Sigmoid colon (tissue), 7 donors: ENCODE measurements around the gene PAX5. TPM values are rescaled to one million over a fixed set of nuclear protein-coding genes. Genes with fewer than 3 reads are reported as not detected.
A peak's percentile ranks its signal among the peaks of the same experiment; 100 is the strongest.

Experiments
- DNase-seq: peaks from one replicate; pipeline ENCODE4 v3.0.0-alpha.2; 2019
- H3K27ac ChIP-seq, 4 donors: fragments of 200-600 bp; sonication (generic); one replicate each; pipeline ENCODE4 v1.5.1; 2016 to 2019; ENCODE audit warnings: mild to moderate bottlenecking in 1 of 4
- H3K27me3 ChIP-seq, 3 donors: fragments of 200-600 bp; sonication (generic); one replicate each; pipeline ENCODE4 v1.5.1; 2019; ENCODE audit warnings: mild to moderate bottlenecking in 1 of 3
- H3K36me3 ChIP-seq, 4 donors: fragments of 200-600 bp; sonication (generic); one replicate each; pipeline ENCODE4 v1.5.1; 2016 to 2019
- H3K4me1 ChIP-seq, 4 donors: fragments of 200-600 bp; sonication (generic); one replicate each; pipeline ENCODE4 v1.5.1; 2017 to 2019
- H3K4me3 ChIP-seq, 4 donors: fragments of 200-600 bp; sonication (generic); one replicate each; pipeline ENCODE4 v1.5.1; 2017 to 2019; ENCODE audit warnings: mild to moderate bottlenecking in 2 of 4, moderate library complexity in 1 of 4
- H3K9me3 ChIP-seq, 4 donors: fragments of 200-600 bp in 3 of 4; sonication (generic) in 3 of 4; one replicate each; pipeline versions ENCODE4 v1.5.1 to v1.6.1; 2013 to 2019
- EP300 ChIP-seq, 4 donors: sonication (generic); formaldehyde crosslinking; IDR thresholded peaks; one replicate each; pipeline ENCODE4 v1.6.1; 2017; ENCODE audit warnings: antibody characterized with exemption in 4 of 4
- POLR2A ChIP-seq, 2 donors: fragments of 450-650 bp; IDR thresholded peaks; one replicate each; pipeline ENCODE4 v1.6.1; 2016; ENCODE audit warnings: antibody characterized with exemption in 2 of 2, mild to moderate bottlenecking in 2 of 2, moderate library complexity in 2 of 2
- POLR2AphosphoS5 ChIP-seq, 4 donors: sonication (generic); formaldehyde crosslinking; IDR thresholded peaks; one replicate each; pipeline ENCODE4 v1.6.1; 2017; ENCODE audit warnings: antibody characterized with exemption in 4 of 4
- WGBS, 2 donors: extraction: QIAGEN DNeasy Blood & Tissue Kit; methylation state at CpG; one replicate each; pipeline ENCODE4 v1.1.7; 2013; 5-methylcytosine and 5-hydroxymethylcytosine counted together
- intact Hi-C: fragments of 100-400 bp; cut with DNase I; formaldehyde crosslinking; loops from one replicate; pipeline ENCODE4 v1.15.1; 2023
- polyA plus RNA-seq, 3 donors: library from polyadenylated mRNA; stranded (reverse); fragments of 200-250 nt; gene quantifications; one replicate each; pipeline ENCODE4 v1.2.3, GENCODE V29; 2013
- small RNA-seq, 3 donors: library from RNA; depleted of rRNA; stranded (forward); fragments of <200 nt; gene quantifications; one replicate each; pipeline ENCODE3, GENCODE V24; 2016
- total RNA-seq, 4 donors: library from RNA; depleted of rRNA; stranded (reverse); fragments of >200 nt; gene quantifications; one replicate each; pipeline ENCODE4 v1.1.0, GENCODE V29; 2016
- TF ChIP-seq, protein P1 (sequence below), 4 experiments: fragments of 450-650 bp in 3 of 4; fragments of 200-600 bp in 1 of 4; IDR thresholded peaks; one replicate each; pipeline ENCODE4 v1.5.1; 2016 to 2019; ENCODE audit warnings: antibody characterized with exemption in 4 of 4, mild to moderate bottlenecking in 3 of 4, moderate library complexity in 2 of 4
- donor health status: healthy with polysubstance abuse.
- donor health status: Bipolar disorder and iron deficiency.
- donor health status: healthy.

Gene PAX5
- total and polyA plus RNA-seq, 7 donors: under 0.01 to 20.1 (median 0.23) TPM; not detected in 4

DNA sequence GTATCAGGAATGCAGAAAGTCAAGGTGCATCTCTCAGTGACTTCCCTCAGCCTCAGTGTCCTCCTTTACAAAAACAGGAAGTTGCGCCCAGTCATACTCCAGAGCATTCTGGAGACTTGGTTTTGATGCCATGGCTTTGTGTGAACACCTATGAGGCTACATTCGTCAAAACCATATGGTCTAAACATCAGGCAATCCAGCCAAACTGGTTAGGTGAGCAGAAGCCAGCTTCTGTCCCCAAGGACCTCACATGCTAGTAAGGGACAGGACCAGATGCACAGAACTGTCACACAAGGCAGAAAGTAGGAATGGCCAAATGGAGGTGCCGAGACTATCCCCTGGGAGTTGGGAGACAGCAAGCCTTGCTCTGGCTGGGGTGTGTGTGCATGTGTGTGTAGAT, 244.2 kb downstream of the PAX5 start:
- intact Hi-C loops: no loop called here
- 38 to 53% methylated on average over 3 of the region's 3 CpGs for WGBS, 2 donors
- TF ChIP-seq, protein P1, sequence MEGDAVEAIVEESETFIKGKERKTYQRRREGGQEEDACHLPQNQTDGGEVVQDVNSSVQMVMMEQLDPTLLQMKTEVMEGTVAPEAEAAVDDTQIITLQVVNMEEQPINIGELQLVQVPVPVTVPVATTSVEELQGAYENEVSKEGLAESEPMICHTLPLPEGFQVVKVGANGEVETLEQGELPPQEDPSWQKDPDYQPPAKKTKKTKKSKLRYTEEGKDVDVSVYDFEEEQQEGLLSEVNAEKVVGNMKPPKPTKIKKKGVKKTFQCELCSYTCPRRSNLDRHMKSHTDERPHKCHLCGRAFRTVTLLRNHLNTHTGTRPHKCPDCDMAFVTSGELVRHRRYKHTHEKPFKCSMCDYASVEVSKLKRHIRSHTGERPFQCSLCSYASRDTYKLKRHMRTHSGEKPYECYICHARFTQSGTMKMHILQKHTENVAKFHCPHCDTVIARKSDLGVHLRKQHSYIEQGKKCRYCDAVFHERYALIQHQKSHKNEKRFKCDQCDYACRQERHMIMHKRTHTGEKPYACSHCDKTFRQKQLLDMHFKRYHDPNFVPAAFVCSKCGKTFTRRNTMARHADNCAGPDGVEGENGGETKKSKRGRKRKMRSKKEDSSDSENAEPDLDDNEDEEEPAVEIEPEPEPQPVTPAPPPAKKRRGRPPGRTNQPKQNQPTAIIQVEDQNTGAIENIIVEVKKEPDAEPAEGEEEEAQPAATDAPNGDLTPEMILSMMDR (IDR thresholded peaks at IDR 0.05): no peak
- TF ChIP-seq POLR2A (IDR thresholded peaks at IDR 0.05): no peak
- TF ChIP-seq POLR2AphosphoS5 (IDR thresholded peaks at IDR 0.05): no peak
- no peak for TF ChIP-seq EP300 (IDR thresholded peaks at IDR 0.05)

DNA sequence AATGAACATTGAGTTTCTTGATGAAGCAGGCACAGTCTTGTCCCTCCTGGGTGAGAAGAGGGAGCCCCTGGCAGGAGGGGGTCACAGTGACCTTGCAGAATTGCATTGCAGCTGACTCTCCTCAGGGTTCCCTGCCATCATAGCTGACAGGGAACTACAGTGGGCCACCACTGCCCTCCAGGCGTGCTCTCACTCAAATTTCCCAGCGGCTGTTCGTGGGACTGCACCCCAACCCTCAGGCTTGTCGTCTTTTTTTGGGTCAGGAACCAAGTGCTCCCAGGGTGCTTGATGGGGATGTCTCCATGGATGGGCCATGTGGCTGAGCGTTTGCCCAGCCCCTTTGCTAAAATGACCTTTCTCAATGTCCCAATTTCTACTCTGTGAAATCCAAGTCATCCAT, 245.5 kb downstream of the PAX5 start:
- no peak for DNase-seq
- Histone ChIP-seq H3K27ac (no peak overlapping the region), H3K36me3 (no peaks in the 10 kb centered on the region), H3K9me3 (peaks cover 0 to 6% (median 2%) of the 10 kb centered on the region in 4 donors), H3K27me3 (peaks cover 0 to 16% (median 14%) of the 10 kb centered on the region in 3 donors), H3K4me3 (no peak overlapping the region), H3K4me1 (no peaks in the 10 kb centered on the region)
- no peak for TF ChIP-seq POLR2AphosphoS5 (IDR thresholded peaks at IDR 0.05)
- TF ChIP-seq POLR2A (IDR thresholded peaks at IDR 0.05): no peak
- TF ChIP-seq EP300 (IDR thresholded peaks at IDR 0.05): no peak
- TF ChIP-seq, protein P1 (IDR thresholded peaks at IDR 0.05): peak in 1 of 4 experiments; percentile 15
- intact Hi-C loops: no loop called here
- 48 to 52% methylated on average over 5 of the region's 5 CpGs for WGBS, 2 donors

More for the DNA sequence above, 244.2 kb downstream of the PAX5 start:
- Histone ChIP-seq H3K4me3 (no peak overlapping the region), H3K27ac (no peak overlapping the region), H3K36me3 (no peaks in the 10 kb centered on the region), H3K4me1 (no peaks in the 10 kb centered on the region), H3K9me3 (peaks cover 0 to 8% (median 3%) of the 10 kb centered on the region in 4 donors), H3K27me3 (peaks cover 0 to 5% (median 2%) of the 10 kb centered on the region in 3 donors)
- no peak for DNase-seq

DNA sequence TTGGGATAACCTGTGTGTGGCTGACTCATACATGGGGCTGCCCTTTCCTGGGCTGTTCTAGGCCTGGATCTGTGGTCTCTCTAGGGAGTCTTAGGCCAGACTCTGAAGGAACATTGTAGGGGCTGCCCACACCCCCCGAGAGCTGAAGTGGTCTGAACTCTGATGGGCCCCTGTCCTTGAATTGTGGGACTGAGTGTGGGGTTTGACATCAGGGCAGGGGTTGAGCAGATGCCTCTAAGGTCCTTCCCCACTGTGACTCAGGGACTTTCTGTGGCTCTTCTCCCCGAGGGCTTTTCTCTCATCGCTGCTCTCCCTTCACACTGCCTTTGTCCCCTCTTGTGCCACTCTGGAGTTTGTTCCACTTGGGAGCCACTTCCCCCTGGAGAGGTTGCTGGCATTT, 246.4 kb downstream of the PAX5 start:
- H3K9me3 ChIP-seq: no peaks in the 10 kb centered on the region
- no peaks in the 10 kb centered on the region for H3K36me3 ChIP-seq
- no peaks in the 10 kb centered on the region for H3K4me1 ChIP-seq
- no peak overlapping the region for H3K4me3 ChIP-seq
- intact Hi-C loops: no loop called here
- no peak overlapping the region for H3K27ac ChIP-seq
- peak; percentile 22 for DNase-seq
- 56 to 58% methylated on average over 3 of the region's 3 CpGs for WGBS, 2 donors
- no peak for TF ChIP-seq EP300 (IDR thresholded peaks at IDR 0.05)
- no peak for TF ChIP-seq POLR2AphosphoS5 (IDR thresholded peaks at IDR 0.05)
- TF ChIP-seq, protein P1 (IDR thresholded peaks at IDR 0.05): no peak
- no peak for TF ChIP-seq POLR2A (IDR thresholded peaks at IDR 0.05)
- H3K27me3 ChIP-seq: peaks cover 0 to 22% (median 18%) of the 10 kb centered on the region in 3 donors

Small RNAs within 50 kb of the gene (small RNA-seq; reads per million reads assigned to genes)
- gene MIR4475: 0 reads per million in 3 donors
- gene MIR4476: 0 reads per million in 3 donors
- 0 reads per million in 3 donors for gene MIR4540

Other genes with a start within 250 kb of the PAX5 start
- gene ZCCHC7, start 86.3 kb upstream of the PAX5 start, total RNA-seq: 10 to 100 TPM; 19.1 to 24.6 (median 22.8) TPM
- 10 to 100 TPM in 1 of 3 donors, 1 to 10 TPM in 2; 5.8 to 11.6 (median 7.8) TPM for gene ZCCHC7, start 86.3 kb upstream of the PAX5 start, polyA plus RNA-seq